GM19023 (cell line): ENCODE results near the gene FAM222A.

Experiments used
- ATAC-seq: cut with Tn5 transposase; IDR thresholded peaks from one replicate; pipeline ENCODE4 v1.9.1; 2021; ENCODE audit warnings: mild to moderate bottlenecking, moderate library complexity; ENCODE audit not compliant: unreplicated experiment

FAM222A gene

GRCh38 chr12:109758426-109759420 is 45.1 kb downstream of the FAM222A start:
- ATAC-seq, result no peak

DNA sequence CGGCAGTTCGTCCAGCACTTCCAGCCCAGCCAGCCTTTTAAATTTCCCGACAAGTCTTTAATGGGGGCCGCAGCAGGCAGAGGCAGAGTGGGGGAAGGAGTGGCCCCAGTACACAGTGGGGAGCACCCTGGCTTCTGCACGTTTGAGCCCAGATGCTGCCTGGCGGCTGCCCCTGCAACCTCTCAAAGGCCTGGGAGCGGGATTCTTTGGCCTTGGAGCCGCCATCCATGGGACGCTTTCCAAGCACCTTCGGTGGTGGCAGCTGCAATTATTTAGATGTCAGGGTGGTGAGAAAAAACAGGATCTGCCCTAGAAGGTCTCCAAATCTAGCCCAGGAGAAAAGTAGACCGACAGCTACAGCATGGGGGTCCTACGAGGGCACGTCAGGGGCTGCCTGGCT is 46.0 kb downstream of the FAM222A start:
- ATAC-seq, result no peak

DNA sequence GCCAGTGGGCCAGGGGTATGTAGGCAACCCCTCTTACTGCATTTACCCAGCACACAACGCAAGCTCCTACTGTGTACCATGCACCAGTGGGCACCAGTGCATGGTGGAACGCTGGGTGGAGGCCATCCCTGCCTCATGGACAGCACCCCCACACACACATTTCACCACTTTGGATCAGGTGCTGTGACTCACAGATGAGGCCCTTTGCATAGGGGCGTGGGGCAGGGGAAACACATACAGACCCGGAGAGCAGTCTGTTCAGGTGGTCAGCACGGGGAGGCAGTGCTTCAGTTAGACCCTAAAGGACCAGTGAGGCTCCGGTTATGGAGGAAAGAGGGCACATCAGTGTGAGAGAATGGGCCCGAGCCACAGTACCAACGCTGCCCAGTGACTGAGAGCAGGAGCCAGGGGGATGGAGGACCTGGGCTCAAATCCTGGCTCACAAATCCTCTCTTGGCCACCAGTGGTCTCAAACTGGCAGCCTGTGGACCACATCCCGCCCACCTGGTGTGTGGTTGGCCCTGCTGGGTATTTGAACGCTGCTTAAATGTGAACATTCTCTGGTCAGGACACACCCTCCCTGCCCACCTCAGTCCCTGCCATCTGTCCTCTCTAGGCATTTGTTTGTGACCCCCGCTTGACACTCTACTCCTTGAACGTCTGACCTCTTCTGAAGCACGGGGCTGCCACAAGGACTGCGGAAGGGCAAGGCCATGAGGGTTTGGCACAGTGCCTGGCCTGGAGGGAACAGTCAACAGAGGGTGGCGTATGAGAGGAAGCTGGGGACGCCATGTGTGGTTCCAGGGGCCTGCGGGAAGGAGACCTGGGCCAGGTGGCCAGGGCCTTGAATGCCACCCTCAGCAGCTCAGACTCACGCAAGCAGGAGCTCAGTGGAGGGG is 46.7 kb downstream of the FAM222A start:
- no peak for ATAC-seq

GRCh38 chr12:109760930-109761921 is 47.6 kb downstream of the FAM222A start:
- ATAC-seq, result no peak

DNA sequence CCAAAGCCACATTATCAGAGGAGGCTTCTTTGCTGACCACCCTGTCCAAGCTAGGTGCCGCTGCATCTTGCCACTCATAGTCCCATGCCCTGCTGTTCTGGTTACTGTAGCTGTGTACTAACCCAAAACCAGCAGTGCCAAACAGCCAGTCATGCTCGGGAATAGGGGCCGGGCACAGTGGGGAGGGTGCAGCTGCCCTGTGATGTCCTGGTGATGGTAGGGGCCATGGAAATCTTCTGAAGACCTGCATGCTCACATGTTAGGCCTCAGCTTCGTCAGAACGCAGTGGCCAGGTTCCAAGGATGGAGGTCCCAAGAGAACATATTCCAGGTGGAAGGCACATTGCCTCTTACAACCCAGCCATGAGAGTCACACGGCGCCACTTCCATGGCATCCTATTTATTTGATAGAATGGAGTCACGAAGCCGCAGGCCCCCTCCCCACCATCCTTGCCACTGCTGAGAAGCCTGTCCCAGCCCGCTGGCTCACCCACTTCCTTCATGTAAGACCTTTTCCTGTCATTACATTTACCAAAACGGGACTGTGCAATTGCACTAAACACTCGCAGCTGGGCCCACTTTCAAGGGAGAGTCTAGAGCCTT is 48.5 kb downstream of the FAM222A start:
- ATAC-seq, result no peak

DNA sequence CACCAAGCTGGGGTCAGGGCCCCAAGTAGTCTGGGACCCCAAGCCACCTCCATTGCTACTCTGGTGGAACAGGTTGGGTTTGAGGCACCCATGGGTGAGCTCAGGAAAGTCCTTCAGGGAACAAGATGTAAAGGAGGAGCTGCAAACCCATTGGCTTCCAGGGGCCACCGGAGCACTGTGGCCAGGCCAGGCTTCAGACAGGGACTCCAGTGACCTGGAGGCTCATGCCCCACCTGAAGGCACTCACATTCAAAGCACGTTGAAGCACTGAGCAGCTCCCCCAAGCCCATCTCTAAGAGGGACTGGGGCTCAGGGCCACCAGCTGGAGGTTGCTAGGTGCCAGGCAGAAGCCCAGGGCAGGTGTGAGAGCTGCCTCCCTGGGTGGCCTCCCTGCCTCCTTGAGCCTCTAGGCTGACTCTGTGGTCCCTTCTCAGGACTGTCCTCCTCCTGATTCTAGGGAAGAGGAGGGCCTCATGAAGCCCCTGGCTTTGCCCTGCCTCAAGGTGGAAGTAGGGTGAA is 49.1 kb downstream of the FAM222A start:
- no peak for ATAC-seq

DNA sequence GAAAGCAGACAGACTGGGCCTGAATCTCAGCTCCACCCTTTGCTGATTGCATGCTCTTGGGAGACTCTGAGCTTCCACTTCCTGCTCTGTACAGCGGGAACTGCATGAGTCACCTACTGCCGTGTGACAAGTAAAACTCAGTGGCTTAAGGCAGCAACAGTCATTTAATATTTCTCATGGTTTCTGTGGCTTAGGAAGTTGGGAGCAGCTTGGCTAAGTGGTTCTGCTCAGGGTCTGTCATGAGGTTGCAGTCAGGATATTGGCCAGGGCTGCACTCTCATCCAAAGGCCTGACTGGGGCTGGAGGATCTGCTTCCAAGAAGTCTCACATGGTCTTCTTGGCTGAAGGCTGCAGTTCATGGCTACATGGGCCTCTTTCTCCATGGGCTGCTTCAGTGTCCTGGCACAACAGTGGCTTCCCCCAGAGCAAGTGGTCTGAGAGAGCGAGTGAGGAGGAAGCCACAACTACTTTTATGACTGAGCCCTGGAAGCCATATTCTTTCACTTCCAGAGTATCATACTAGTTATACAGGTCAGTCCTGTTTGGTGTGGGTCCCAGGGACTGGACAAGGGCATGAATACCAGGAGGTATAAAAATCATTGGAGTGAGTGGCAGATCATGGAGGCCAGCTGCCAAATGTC is 49.7 kb downstream of the FAM222A start:
- no peak for ATAC-seq

- ATAC-seq, result no peak
Observed at GRCh38 chr12:109764123-109764522, 50.5 kb downstream of the FAM222A start.

DNA sequence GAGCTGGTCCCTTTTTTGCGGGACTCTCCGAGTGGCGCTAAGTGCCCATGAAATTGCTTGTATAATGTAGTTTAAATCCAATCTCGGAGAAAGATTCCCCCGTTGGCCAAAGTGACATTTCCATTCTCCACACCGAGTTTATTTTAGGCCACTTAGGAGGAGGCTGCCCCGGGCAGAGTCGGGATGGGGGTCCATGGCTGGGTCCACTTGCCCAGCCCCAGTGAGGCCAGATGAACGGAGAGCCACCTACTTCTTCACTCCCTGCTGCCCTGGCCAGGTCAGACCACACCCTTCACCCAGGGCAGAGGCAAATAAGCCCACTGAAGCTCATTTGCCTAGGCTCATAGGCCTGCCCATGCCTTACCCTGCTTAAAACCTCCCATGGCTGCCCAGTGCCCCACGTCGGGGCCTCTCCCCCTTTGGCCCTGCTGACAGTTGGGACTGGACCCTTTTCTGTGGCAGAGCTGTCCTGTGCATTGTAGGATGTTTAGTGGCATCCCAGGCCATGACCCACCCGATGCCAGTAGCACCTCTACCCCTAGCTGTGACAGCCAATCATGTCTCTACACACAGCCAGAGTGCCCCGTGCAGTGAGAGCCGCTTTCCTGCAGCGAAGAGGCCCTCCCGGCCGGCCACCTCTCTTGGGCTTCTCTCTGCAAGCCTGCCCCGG is 51.3 kb downstream of the FAM222A start:
- no peak for ATAC-seq

DNA sequence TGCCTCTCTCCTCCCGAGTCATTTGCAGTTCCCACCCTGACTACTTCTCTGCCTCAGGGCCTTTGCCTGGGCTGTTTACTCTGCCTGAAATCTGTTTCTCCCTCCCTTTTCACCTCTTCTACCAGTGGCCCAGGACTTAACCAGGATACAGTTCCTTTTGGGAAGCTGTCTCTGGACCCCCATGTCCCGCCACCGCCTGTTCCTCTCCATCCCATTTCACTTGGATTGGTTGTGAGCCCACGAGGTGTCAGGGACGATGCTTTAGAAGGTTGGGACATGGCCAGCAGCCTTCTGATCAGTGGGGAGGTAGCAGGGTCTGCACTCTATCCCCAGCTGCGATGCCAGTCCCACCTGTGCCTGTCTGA is 51.8 kb downstream of the FAM222A start:
- ATAC-seq, result no peak

- ATAC-seq, result no peak
Observed at GRCh38 chr12:109766251-109766778, 52.7 kb downstream of the FAM222A start.

GRCh38 chr12:109767456-109767855 is 53.8 kb downstream of the FAM222A start:
- no peak for ATAC-seq

DNA sequence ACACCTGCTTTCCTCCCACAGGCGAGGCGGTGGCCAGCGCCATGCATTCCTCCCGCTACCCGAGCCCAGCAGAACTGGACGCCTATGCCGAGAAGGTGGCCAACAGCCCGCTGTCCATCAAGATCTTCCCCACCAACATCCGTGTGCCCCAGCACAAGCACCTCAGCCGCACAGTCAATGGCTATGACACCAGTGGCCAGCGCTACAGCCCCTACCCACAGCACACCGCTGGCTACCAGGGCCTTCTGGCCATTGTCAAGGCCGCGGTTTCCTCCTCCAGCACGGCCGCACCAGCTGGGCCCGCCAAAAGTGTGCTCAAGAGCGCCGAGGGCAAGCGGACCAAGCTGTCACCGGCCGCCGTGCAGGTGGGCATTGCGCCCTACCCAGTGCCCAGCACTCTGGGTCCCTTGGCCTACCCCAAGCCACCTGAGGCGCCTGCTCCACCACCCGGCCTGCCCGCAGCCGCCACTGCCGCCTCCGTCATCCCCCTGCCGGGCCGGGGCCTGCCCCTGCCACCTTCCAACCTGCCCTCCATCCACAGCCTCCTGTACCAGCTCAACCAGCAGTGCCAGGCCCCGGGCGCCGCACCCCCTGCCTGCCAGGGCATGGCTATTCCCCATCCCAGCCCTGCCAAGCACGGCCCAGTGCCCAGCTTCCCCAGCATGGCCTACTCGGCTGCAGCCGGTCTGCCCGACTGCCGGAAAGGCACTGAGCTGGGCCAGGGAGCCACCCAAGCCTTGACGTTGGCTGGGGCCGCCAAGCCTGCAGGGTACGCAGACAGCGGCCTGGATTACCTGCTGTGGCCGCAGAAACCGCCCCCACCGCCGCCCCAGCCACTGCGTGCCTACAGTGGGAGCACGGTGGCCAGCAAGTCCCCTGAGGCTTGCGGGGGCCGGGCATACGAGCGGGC is 54.6 kb downstream of the FAM222A start:
- no peak for ATAC-seq

DNA sequence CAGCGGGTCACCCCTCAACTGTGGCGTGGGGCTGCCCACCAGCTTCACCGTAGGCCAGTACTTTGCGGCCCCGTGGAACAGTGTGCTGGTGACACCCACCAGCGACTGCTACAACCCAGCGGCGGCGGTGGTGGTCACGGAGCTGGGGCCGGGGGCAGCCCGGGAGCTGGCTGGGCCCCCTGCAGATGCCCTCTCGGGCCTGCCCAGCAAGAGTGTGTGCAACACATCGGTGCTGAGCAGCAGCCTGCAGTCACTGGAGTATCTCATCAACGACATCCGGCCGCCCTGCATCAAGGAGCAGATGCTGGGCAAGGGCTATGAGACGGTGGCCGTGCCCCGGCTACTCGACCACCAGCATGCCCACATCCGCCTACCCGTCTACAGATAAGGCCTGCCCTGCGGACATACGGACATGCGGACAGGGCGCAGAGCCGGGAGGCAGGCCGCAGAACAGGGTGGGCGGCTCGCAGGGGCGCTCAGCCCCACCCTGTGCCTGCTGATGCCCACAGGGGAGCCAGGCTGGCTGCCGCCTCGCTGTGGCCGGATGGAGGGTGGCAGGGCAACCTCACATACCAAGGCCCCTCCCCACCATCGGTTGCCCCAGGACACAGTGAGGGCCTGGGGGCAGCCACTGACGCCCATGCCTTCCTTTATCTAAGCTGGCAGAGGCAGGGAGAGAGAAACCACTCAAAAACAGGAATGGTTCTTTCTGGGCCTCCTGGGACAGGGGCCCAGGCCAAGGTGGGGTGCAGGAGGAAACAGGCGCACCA is 55.5 kb downstream of the FAM222A start:
- ATAC-seq, result no peak

DNA sequence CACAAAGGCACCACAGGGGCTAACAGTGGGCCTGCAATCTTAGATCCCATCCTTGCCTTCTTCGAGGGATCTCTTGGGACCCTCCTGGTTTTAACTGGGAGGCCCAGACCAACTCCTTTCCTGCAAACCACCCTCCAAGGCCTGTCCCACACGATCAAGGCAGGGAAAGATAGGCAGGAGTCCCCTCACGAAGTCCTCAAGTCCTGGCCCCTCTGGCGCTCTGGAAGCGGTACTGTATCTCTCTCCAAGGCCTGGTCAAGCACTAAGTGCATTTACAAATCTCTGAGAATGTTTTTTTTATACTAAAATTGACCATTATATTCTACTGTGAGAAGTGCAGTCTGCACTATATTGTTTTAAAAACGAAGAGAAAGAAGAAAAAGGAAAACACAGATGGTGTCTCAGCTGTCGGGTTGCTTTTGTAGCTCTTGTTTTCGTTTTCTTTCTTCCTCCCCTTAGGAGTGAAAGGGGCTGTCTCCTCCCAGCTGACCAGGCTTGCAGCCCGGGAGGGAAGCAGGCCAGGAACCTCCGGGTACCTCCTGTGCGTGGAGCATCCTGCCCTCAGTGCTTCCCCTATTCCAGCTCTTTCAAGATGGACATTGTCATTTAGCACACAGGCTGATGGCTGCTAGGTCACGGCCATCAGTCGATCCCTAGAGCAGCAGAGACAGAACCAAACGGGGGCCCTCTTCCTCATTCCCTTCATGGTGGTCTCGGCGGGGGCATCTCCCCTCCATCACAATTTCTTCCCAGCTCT is 56.7 kb downstream of the FAM222A start:
- ATAC-seq, result no peak
